SK-N-SH treated with all-trans-retinoic acid at 6 μM for 48 hours (cell line): ENCODE measurements around the gene ATCAY.

Experiments
- BACH2 ChIP-seq: fragments of 250-450 bp; sonication (Bioruptor Pico); IDR thresholded peaks from 2 replicates; pipeline ENCODE4 v1.9.0; 2021; ENCODE audit warnings: mild to moderate bottlenecking, borderline replicate concordance
- CSRNP3 ChIP-seq: fragments of 250-450 bp; sonication (Bioruptor Pico); IDR thresholded peaks from 2 replicates; pipeline ENCODE4 v1.5.1; 2021; ENCODE audit warnings: mild to moderate bottlenecking, moderate library complexity
- ISL1 ChIP-seq: fragments of 250-450 bp; sonication (Bioruptor Pico); IDR thresholded peaks from 2 replicates; pipeline ENCODE4 v2.1.2; 2022; ENCODE audit warnings: mild to moderate bottlenecking, moderate library complexity
- PATZ1 ChIP-seq: fragments of 250-450 bp; sonication (Bioruptor Pico); IDR thresholded peaks from 2 replicates; pipeline ENCODE4 v1.8.0; 2020; ENCODE audit warnings: mild to moderate bottlenecking, moderate library complexity, borderline replicate concordance
- PPARA ChIP-seq: fragments of 250-450 bp; sonication (Bioruptor Pico); IDR thresholded peaks from 2 replicates; pipeline ENCODE4 v1.5.0; 2020; ENCODE audit warnings: mild to moderate bottlenecking, borderline replicate concordance
- SNAI2 ChIP-seq: fragments of 250-450 bp; sonication (Bioruptor Pico); IDR thresholded peaks from 2 replicates; pipeline ENCODE4 v1.5.0; 2020; ENCODE audit warnings: mild to moderate bottlenecking, moderate library complexity
- TCF4 ChIP-seq: fragments of 250-450 bp; sonication (Bioruptor Pico); IDR thresholded peaks from 2 replicates; pipeline ENCODE4 v1.8.0; 2021; ENCODE audit warnings: mild to moderate bottlenecking, moderate library complexity, borderline replicate concordance
- TOX ChIP-seq: fragments of 250-450 bp; sonication (Bioruptor Pico); IDR thresholded peaks from 2 replicates; pipeline ENCODE4 v1.8.0; 2021; ENCODE audit warnings: mild to moderate bottlenecking, moderate library complexity, borderline replicate concordance
- TSHZ2 ChIP-seq: fragments of 250-450 bp; sonication (Bioruptor Pico); IDR thresholded peaks from 2 replicates; pipeline ENCODE4 v1.5.0; 2020; ENCODE audit warnings: mild to moderate bottlenecking, moderate library complexity
- ZC3H10 ChIP-seq: fragments of 250-450 bp; sonication (Bioruptor Pico); IDR thresholded peaks from 2 replicates; pipeline ENCODE4 v1.5.1; 2021; ENCODE audit warnings: mild to moderate bottlenecking, moderate library complexity
- ZNF70 ChIP-seq: fragments of 450-650 bp; formaldehyde crosslinking; IDR thresholded peaks from 2 replicates; pipeline ENCODE4 v1.5.0; 2020; ENCODE audit warnings: mild to moderate bottlenecking, moderate library complexity

GRCh38 chr19:3852614-3853254, 27.8 kb upstream of the ATCAY start:
- no peak for TF ChIP-seq BACH2 (CRISPR knock-in tag)
- no peak for TF ChIP-seq CSRNP3 (CRISPR knock-in tag)
- TF ChIP-seq PATZ1 (CRISPR knock-in tag) = no peak
- TF ChIP-seq ZNF70 (CRISPR knock-in tag) = no peak
- no peak for TF ChIP-seq PPARA (CRISPR knock-in tag)
- TF ChIP-seq TOX (CRISPR knock-in tag) = no peak
- TF ChIP-seq ISL1 (CRISPR knock-in tag) = no peak
- TF ChIP-seq TSHZ2 (CRISPR knock-in tag) = no peak
- no peak for TF ChIP-seq SNAI2 (CRISPR knock-in tag)
- no peak for TF ChIP-seq TCF4 (CRISPR knock-in tag)
- TF ChIP-seq ZC3H10 (CRISPR knock-in tag) = no peak
